H1 (cell line): Measurements from ENCODE around the gene ELAVL2.

Experiments
- CBX5 ChIP-seq: fragments of 300-800, 300-1000 bp; sonication (generic); IDR thresholded peaks from 2 replicates; pipeline ENCODE4 v1.7.1; 2016; ENCODE audit warnings: antibody characterized with exemption, low read length, low read depth
- CHD2 ChIP-seq: IDR thresholded peaks from 2 replicates; pipeline ENCODE4 v1.6.1; 2012; ENCODE audit warnings: low read length, improper control_type of control experiment
- EP300 ChIP-seq, 2 experiments: IDR thresholded peaks; 1 replicate in 1 of 2; 2 replicates in 1 of 2; pipeline ENCODE4 v1.6.1; 2011 to 2012; ENCODE audit warnings: low read depth in 2 of 2, low read length in 2 of 2, mild to moderate bottlenecking in 2 of 2, borderline replicate concordance in 1 of 2, inconsistent platforms in 1 of 2, moderate library complexity in 1 of 2
- GTF2F1 ChIP-seq: IDR thresholded peaks from 2 replicates; pipeline ENCODE4 v1.6.1; 2012; ENCODE audit warnings: low read depth, low read length, improper control_type of control experiment, borderline replicate concordance
- TF ChIP-seq, protein P1 (sequence below), 3 experiments: IDR thresholded peaks; 1 replicate in 2 of 3; 2 replicates in 1 of 3; pipeline versions ENCODE4 v1.5.1 to v1.6.1; 2011; ENCODE audit warnings: low read length in 3 of 3, mild to moderate bottlenecking in 3 of 3, inconsistent platforms in 2 of 3, low read depth in 1 of 3, moderate library complexity in 1 of 3; ENCODE audit not compliant: insufficient read depth in 1 of 3; ENCODE audit errors: control extremely low read depth in 1 of 3

DNA sequence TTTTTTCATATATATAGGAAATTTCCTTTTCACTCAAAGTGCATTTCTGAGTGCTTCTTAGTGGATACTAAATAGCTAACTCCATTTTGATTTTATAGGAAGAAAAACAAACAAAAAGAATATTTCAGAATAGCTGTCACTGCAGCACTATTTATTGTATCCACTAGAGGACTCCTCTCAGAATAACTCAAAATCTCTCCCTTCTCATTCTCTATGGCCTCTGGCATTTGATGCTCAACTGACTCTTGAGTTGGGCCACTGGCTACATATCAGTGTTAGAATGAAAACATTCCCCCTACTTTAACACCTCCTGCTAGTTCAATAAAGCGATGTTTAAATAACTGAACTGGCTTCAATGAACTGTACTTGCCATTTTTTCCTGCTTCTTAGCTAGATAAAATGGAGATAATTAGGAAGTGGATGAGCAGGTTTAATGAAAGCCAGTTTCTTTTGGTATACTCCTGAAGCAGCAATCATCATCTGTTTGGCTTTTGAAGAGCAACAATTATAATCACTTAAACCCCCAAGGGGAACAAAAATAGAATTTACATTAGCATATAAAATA is 16.6 kb upstream of the ELAVL2 start:
- TF ChIP-seq EP300 (IDR thresholded peaks at IDR 0.05; ENCODE audit: borderline replicate concordance in 1 of 2, low read depth in 2 of 2, low read length in 2 of 2) (no peak), GTF2F1 (no peak), CHD2 (no peak), CBX5 (no peak)
- TF ChIP-seq, protein P1, sequence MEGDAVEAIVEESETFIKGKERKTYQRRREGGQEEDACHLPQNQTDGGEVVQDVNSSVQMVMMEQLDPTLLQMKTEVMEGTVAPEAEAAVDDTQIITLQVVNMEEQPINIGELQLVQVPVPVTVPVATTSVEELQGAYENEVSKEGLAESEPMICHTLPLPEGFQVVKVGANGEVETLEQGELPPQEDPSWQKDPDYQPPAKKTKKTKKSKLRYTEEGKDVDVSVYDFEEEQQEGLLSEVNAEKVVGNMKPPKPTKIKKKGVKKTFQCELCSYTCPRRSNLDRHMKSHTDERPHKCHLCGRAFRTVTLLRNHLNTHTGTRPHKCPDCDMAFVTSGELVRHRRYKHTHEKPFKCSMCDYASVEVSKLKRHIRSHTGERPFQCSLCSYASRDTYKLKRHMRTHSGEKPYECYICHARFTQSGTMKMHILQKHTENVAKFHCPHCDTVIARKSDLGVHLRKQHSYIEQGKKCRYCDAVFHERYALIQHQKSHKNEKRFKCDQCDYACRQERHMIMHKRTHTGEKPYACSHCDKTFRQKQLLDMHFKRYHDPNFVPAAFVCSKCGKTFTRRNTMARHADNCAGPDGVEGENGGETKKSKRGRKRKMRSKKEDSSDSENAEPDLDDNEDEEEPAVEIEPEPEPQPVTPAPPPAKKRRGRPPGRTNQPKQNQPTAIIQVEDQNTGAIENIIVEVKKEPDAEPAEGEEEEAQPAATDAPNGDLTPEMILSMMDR (IDR thresholded peaks at IDR 0.05; ENCODE audit: control extremely low read depth in 1 of 3, insufficient read depth in 1 of 3, low read depth in 1 of 3, low read length in 3 of 3), result peak in 1 of 3 experiments; percentile 45; a peak in 2 of 4 replicates
